HEK293 (cell line): ENCODE measurements around the gene OPCML.

Experiments used
- CTCF ChIA-PET: fragments of 350-600 bp; formaldehyde crosslinking; extraction: SDS; loops from one replicate; lab custom pipeline; 2021; ENCODE audit warnings: antibody characterized with exemption; lab: Yijun Ruan, JAX
- POLR2A ChIA-PET: fragments of 300-600 bp; formaldehyde crosslinking; extraction: SDS; loops from one replicate; lab custom pipeline; 2020; ENCODE audit warnings: antibody characterized with exemption, inconsistent platforms; lab: Yijun Ruan, JAX
- H3K27ac ChIP-seq: fragments of 200-500 bp; sonication (Bioruptor generic); 2 replicates; pipeline ENCODE4 v1.5.1; 2014; ENCODE audit warnings: low read depth, low read length, control low read depth, inconsistent platforms; ENCODE audit errors: extremely low read depth
- H3K36me3 ChIP-seq, 2 experiments: fragments of 200-500 bp in 1 of 2; sonication (Bioruptor generic) in 1 of 2; 1 replicate in 1 of 2; 2 replicates in 1 of 2; pipeline ENCODE4 v1.5.1; 2014 to 2017; ENCODE audit warnings: inconsistent platforms in 2 of 2, low read length in 2 of 2; ENCODE audit not compliant: control insufficient read depth in 2 of 2, insufficient read depth in 1 of 2
- H3K4me1 ChIP-seq: fragments of 200-500 bp; sonication (Bioruptor generic); 2 replicates; pipeline ENCODE4 v1.5.1; 2014; ENCODE audit warnings: mild to moderate bottlenecking, low read length, inconsistent platforms; ENCODE audit not compliant: control insufficient read depth, insufficient read depth
- H3K4me3 ChIP-seq: 2 replicates; pipeline ENCODE4 v1.5.1; 2011; ENCODE audit warnings: low read depth, mild to moderate bottlenecking, control low read depth, low read length, moderate library complexity
- H3K9me3 ChIP-seq: fragments of 200-500 bp; sonication (Bioruptor generic); 2 replicates; pipeline ENCODE4 v1.5.1; 2014; ENCODE audit warnings: low read depth, low read length, inconsistent platforms; ENCODE audit not compliant: control insufficient read depth, insufficient read depth
- AEBP2 ChIP-seq: fragments of 450-650 bp; formaldehyde crosslinking; IDR thresholded peaks from 2 replicates; pipeline ENCODE4 v1.5.1; 2016; ENCODE audit warnings: missing biosample characterization, missing genetic modification characterization, borderline replicate concordance
- BCL6B ChIP-seq: fragments of 450-650 bp; formaldehyde crosslinking; IDR thresholded peaks from 2 replicates; pipeline ENCODE4 v1.5.1; 2017; ENCODE audit warnings: missing biosample characterization, missing genetic modification characterization
- FEZF1 ChIP-seq: fragments of 450-650 bp; formaldehyde crosslinking; IDR thresholded peaks from 2 replicates; pipeline ENCODE4 v1.5.1; 2016; ENCODE audit warnings: missing biosample characterization, missing genetic modification characterization
- GLIS2 ChIP-seq: fragments of 450-650 bp; formaldehyde crosslinking; IDR thresholded peaks from 2 replicates; pipeline ENCODE4 v1.5.1; 2016; ENCODE audit warnings: missing biosample characterization, missing genetic modification characterization
- REST ChIP-seq: fragments of 450-650 bp; formaldehyde crosslinking; IDR thresholded peaks from 2 replicates; pipeline ENCODE4 v1.5.1; 2016; ENCODE audit warnings: missing biosample characterization, missing genetic modification characterization
- SCRT2 ChIP-seq: fragments of 450-650 bp; formaldehyde crosslinking; IDR thresholded peaks from 2 replicates; pipeline ENCODE4 v1.5.1; 2016; ENCODE audit warnings: missing biosample characterization, missing genetic modification characterization
- ZBTB26 ChIP-seq: fragments of 450-650 bp; formaldehyde crosslinking; optimal IDR thresholded peaks from 2 replicates; pipeline ENCODE3; 2016; ENCODE audit warnings: missing biosample characterization, mild to moderate bottlenecking, missing genetic modification characterization
- ZBTB7A ChIP-seq: fragments of 450-650 bp; formaldehyde crosslinking; IDR thresholded peaks from 2 replicates; pipeline ENCODE4 v1.5.1; 2016; ENCODE audit warnings: low read depth, missing biosample characterization, missing genetic modification characterization
- ZFP3 ChIP-seq: fragments of 450-650 bp; formaldehyde crosslinking; IDR thresholded peaks from 2 replicates; pipeline ENCODE4 v1.5.1; 2016; ENCODE audit warnings: low read depth, missing biosample characterization, missing genetic modification characterization
- ZNF10 ChIP-seq: fragments of 450-650 bp; formaldehyde crosslinking; IDR thresholded peaks from 2 replicates; pipeline ENCODE4 v1.5.1; 2017; ENCODE audit warnings: missing biosample characterization, missing genetic modification characterization
- ZNF112 ChIP-seq: fragments of 450-650 bp; formaldehyde crosslinking; IDR thresholded peaks from 2 replicates; pipeline ENCODE4 v1.5.0; 2017; ENCODE audit warnings: missing biosample characterization, missing genetic modification characterization
- ZNF121 ChIP-seq: fragments of 450-650 bp; formaldehyde crosslinking; IDR thresholded peaks from 2 replicates; pipeline ENCODE4 v1.5.1; 2016; ENCODE audit warnings: missing biosample characterization, missing genetic modification characterization
- ZNF202 ChIP-seq: fragments of 450-650 bp; formaldehyde crosslinking; IDR thresholded peaks from 2 replicates; pipeline ENCODE4 v1.5.1; 2016; ENCODE audit warnings: missing biosample characterization, missing genetic modification characterization, borderline replicate concordance
- ZNF266 ChIP-seq: fragments of 450-650 bp; formaldehyde crosslinking; IDR thresholded peaks from 2 replicates; pipeline ENCODE4 v1.5.1; 2016; ENCODE audit warnings: missing biosample characterization, missing genetic modification characterization, low read depth
- ZNF394 ChIP-seq: fragments of 450-650 bp; formaldehyde crosslinking; IDR thresholded peaks from 2 replicates; pipeline ENCODE4 v1.5.1; 2016; ENCODE audit warnings: missing biosample characterization, missing genetic modification characterization, mild to moderate bottlenecking, moderate library complexity, borderline replicate concordance
- ZNF404 ChIP-seq: fragments of 450-650 bp; formaldehyde crosslinking; IDR thresholded peaks from 2 replicates; pipeline ENCODE4 v1.5.1; 2017; ENCODE audit warnings: missing biosample characterization, missing genetic modification characterization
- ZNF501 ChIP-seq: fragments of 450-650 bp; formaldehyde crosslinking; IDR thresholded peaks from 2 replicates; pipeline ENCODE4 v1.5.1; 2016; ENCODE audit warnings: missing biosample characterization, missing genetic modification characterization
- ZNF521 ChIP-seq: fragments of 450-650 bp; formaldehyde crosslinking; IDR thresholded peaks from 2 replicates; pipeline ENCODE4 v1.5.1; 2017; ENCODE audit warnings: missing biosample characterization, mild to moderate bottlenecking, missing genetic modification characterization
- ZNF530 ChIP-seq: fragments of 450-650 bp; formaldehyde crosslinking; IDR thresholded peaks from 2 replicates; pipeline ENCODE4 v1.5.1; 2016; ENCODE audit warnings: low read depth, missing biosample characterization, missing genetic modification characterization
- ZNF560 ChIP-seq: fragments of 450-650 bp; formaldehyde crosslinking; IDR thresholded peaks from 2 replicates; pipeline ENCODE4 v1.5.1; 2017; ENCODE audit warnings: missing biosample characterization, missing genetic modification characterization, borderline replicate concordance
- ZNF585B ChIP-seq: fragments of 450-650 bp; formaldehyde crosslinking; IDR thresholded peaks from 2 replicates; pipeline ENCODE4 v1.5.1; 2016; ENCODE audit warnings: missing biosample characterization, missing genetic modification characterization
- ZNF600 ChIP-seq: fragments of 450-650 bp; formaldehyde crosslinking; IDR thresholded peaks from 2 replicates; pipeline ENCODE4 v1.5.1; 2016; ENCODE audit warnings: missing biosample characterization, missing genetic modification characterization
- ZNF626 ChIP-seq: fragments of 450-650 bp; sonication (Bioruptor Pico); formaldehyde crosslinking; IDR thresholded peaks from 2 replicates; pipeline ENCODE4 v1.5.1; 2018; ENCODE audit warnings: missing biosample characterization, missing genetic modification characterization, inconsistent platforms
- ZNF664 ChIP-seq: fragments of 450-650 bp; formaldehyde crosslinking; IDR thresholded peaks from 2 replicates; pipeline ENCODE4 v1.5.1; 2016; ENCODE audit warnings: missing biosample characterization, missing genetic modification characterization

OPCML gene

GRCh38 chr11:132839236-132839945 lies 692.9 kb downstream of the OPCML start:
- no peaks in the 10 kb centered on the region for H3K36me3 ChIP-seq
- TF ChIP-seq ZNF501 (tag by site-specific recombination) (no peak), ZNF600 (tag by site-specific recombination) (no peak), ZNF112 (tag by site-specific recombination) (no peak), GLIS2 (no peak), ZNF626 (tag by site-specific recombination) (no peak), ZNF530 (no peak), ZNF10 (no peak), ZNF585B (no peak), ZNF394 (tag by site-specific recombination) (no peak), FEZF1 (tag by site-specific recombination) (no peak), BCL6B (tag by site-specific recombination) (no peak), ZNF266 (no peak), ZNF202 (tag by site-specific recombination) (no peak)
- CTCF ChIA-PET = interaction anchor here (0.7 kb wide), 1 partner anchor 57 kb away, joined by 3 read pairs; no protein-coding TSS in a partner anchor
- POLR2A ChIA-PET = no interaction called here
- no peaks in the 10 kb centered on the region for H3K4me1 ChIP-seq
- H3K9me3 ChIP-seq = no peaks in the 10 kb centered on the region
- no peak overlapping the region for H3K27ac ChIP-seq
- H3K4me3 ChIP-seq = no peak overlapping the region

GRCh38 chr11:132838627-132839026 lies 693.7 kb downstream of the OPCML start:
- H3K27ac ChIP-seq = no peak overlapping the region
- CTCF ChIA-PET = interaction anchor here (0.7 to 0.9 kb wide), 2 partner anchors 56 to 102 kb away, joined by 3 to 4 read pairs; no protein-coding TSS in a partner anchor
- no peak for TF ChIP-seq AEBP2 (tag by site-specific recombination)
- no peak for TF ChIP-seq ZBTB26 (tag by site-specific recombination)
- no peak for TF ChIP-seq ZNF121 (tag by site-specific recombination)
- TF ChIP-seq ZBTB7A = no peak
- TF ChIP-seq ZFP3 (tag by site-specific recombination) = no peak
- TF ChIP-seq, all 188 proteins: peak for 0
- POLR2A ChIA-PET = no interaction called here
- no peaks in the 10 kb centered on the region for H3K4me1 ChIP-seq
- no peak overlapping the region for H3K4me3 ChIP-seq
- no peaks in the 10 kb centered on the region for H3K9me3 ChIP-seq
- H3K36me3 ChIP-seq = no peaks in the 10 kb centered on the region

- no peaks in the 10 kb centered on the region for H3K4me1 ChIP-seq
- no peak overlapping the region for H3K4me3 ChIP-seq
- no peak overlapping the region for H3K27ac ChIP-seq
- ChIA-PET POLR2A (no interaction called here), CTCF (no interaction called here)
- no peaks in the 10 kb centered on the region for H3K36me3 ChIP-seq
- H3K9me3 ChIP-seq = no peaks in the 10 kb centered on the region
- TF ChIP-seq ZNF664 (no peak), ZNF521 (tag by site-specific recombination) (no peak), SCRT2 (no peak), ZNF266 (no peak), ZNF404 (tag by site-specific recombination) (no peak), REST (tag by site-specific recombination) (no peak), ZNF560 (tag by site-specific recombination) (no peak), ZBTB26 (tag by site-specific recombination) (no peak)
Observed at GRCh38 chr11:132831272-132831671, 701.0 kb downstream of the OPCML start.
